DMS153 (cell line): ENCODE measurements around the gene XNDC1N.

ENCODE experiments used
- DNase-seq: peaks from one replicate; lab custom pipeline; 2025; lab: John Stamatoyannopoulos, UW

The XNDC1N gene

GRCh38 chr11:71927820-71928736, at the start of gene XNDC1N:
XNDC1N (minus strand) TSS chr11:71928594; CDS start chr11:71923353, 5,241 bp downstream.
- DNase-seq: peak; percentile 80

- no peak for DNase-seq
Observed at GRCh38 chr11:71977743-71978418, 49.5 kb upstream of the XNDC1N start.

DNA sequence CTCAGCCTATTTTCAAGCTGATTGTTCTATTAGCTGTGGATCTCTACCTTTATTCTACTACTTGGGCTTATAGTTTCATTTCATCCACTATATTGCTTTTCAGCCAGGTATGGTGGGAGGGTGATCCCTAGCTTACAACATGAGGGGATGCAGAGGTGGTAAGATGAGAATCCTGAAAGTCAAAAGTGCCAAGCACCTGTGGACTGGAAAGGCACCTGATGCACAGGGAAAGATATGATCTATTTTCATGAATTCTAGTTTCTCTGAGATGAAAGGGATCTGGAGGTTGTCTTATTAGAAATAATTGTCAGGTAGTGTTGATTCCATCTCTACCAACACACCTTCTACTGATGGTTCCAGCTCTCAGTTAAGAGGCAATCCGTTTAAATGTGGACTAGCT, 48.7 kb upstream of the XNDC1N start:
- no peak for DNase-seq

GRCh38 chr11:71976551-71976950, 48.2 kb upstream of the XNDC1N start:
- DNase-seq: no peak

- DNase-seq: no peak
Observed at GRCh38 chr11:71971680-71972079, 43.3 kb upstream of the XNDC1N start.

- DNase-seq: no peak
Observed at GRCh38 chr11:71964641-71965040, 36.2 kb upstream of the XNDC1N start.

GRCh38 chr11:71963468-71963867, 35.1 kb upstream of the XNDC1N start:
- no peak for DNase-seq

DNA sequence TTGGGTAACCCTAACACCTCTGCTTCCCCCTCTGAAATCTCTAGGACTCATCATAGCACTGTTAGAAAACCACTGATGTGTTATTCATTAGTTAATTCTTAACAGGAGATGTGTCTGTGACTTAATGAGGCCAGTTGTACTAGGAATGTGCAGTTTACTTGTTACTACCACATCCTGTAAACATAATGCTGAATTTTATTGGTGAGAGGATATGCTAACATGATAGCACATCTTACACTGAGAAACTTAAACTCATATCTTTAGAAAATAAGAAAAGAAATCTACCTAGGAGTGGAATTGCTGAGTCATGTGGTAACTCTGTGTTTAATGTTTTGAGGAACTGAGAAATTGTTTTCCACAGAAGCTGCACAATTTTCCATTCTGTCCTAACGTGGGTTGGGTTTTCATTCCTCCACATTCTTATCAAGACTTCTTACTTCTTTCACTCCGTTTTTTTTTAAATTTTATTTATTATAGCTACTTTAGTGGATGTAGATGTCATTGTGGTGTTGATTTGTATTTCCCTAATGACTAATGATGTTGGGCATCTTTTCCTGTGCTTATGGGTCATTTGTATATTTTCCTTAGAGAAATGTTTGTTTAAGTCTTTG, 34.1 kb upstream of the XNDC1N start:
- DNase-seq: no peak

GRCh38 chr11:71955898-71956456, 27.6 kb upstream of the XNDC1N start:
- no peak for DNase-seq

- DNase-seq: no peak
Observed at GRCh38 chr11:71951741-71952310, 23.4 kb upstream of the XNDC1N start.

DNA sequence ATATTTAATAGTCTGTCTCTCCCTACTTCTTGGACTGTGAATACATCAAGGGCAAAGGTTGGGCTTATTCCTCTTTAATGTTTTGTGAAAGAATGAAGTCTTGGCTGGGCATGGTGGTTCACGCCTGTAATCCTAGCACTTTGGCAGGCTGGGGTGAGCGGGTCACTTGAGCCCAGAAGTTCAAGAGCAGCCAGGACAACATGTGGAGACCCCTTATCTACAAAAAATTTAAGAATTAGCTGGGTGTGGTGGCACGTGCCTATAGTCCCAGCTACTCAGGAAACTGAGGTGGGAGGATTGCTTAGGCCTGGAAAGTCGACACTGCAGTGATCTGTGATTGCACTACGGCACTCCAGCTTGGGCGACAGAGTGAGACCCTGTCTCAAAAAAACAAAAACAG, 20.6 kb upstream of the XNDC1N start:
- no peak for DNase-seq

DNA sequence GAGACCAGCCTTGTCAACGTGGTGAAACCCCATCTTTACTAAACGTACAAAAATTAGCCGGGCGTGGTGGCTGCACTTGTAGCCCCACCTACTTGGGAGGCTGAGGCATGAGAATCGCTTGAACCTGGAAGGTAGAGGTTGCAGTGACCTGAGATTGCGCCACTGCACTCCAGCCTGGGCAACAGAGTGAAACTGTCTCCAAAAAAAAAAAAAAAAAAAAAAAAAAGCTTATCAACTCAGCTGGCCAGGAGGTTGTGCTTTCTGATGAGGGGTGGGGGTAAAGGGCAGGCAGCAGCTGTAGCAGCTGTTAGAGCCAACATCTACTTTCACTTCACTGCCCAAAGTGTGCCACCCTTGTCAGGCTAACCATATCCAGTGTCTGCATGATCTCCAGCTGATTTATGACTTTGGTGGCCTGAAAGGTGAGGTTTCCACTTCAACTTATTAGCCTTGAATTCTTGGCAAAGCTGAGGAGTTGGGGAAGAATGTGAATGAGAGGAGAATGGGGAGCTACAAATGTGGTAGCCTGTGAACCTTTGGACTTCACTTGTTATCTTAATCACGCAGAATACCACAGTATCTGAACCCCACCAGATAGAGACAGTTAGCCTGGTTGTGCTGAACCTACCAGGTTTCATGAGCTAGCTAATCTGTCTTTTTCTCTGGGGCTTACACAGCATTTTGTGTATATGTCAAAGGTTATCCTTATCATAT, 20.1 kb upstream of the XNDC1N start:
- no peak for DNase-seq

DNA sequence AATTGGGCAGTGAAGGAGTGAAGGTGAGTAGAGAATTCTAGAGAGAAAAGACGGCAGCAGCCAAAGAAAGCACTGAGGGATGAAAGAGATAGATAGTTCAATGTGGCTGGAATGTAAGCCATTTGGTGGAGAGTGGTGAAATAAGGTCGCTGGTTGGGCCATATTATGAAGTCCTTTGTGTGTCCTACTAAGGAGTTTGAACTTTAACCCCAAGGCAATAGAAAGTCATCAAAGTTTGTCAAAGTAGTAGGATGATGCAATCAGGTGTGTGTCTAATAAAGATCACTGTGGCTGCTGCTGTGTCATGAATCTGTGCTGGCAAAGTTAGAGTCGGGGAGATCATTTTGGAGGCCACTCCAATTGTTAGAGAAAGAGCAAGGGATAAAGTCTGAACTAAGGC, 19.1 kb upstream of the XNDC1N start:
- DNase-seq: no peak

DNA sequence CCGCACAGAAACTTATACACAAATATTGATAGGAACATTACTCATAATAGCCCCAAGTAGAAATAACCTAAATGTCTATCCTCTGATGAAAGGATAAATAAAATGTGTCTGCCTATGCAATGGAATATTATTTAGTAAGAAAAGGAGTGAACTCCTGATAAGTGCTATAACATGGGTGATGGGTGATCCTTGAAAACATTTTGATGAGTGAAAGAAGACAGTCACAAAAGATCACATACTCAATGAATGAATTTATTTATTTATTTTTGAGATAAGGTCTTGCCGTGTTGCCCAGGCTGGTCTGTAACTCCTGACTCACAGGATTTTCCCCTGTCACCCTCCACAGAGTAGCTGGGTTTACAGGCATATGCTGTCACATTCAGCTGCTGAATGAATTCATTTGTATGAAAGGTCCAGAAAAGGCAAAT, 17.8 kb upstream of the XNDC1N start:
- no peak for DNase-seq

- no peak for DNase-seq
Observed at GRCh38 chr11:71940561-71941219, 12.3 kb upstream of the XNDC1N start.

GRCh38 chr11:71937826-71938225, 9.4 kb upstream of the XNDC1N start:
- DNase-seq: no peak

DNA sequence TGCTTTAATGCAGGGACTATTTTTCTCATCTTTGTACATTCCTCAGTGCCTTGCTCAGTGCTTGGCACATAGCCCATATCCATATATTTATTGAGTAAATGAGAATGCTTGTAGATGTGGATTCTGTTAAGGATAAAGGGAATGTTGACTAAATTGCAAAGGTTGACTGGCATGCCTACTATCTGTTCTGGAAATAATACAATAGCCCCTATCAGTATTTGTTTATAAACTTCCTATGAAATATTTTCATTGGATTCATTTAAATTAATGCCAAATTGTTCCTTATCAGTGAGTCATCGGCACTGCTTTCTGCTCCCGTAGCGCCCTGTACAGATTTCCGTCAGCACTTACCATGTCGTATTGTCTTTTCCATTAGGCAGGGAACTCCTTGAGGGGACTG, 8.4 kb upstream of the XNDC1N start:
- DNase-seq: no peak

- no peak for DNase-seq
Observed at GRCh38 chr11:71935338-71935925, 7.0 kb upstream of the XNDC1N start.

DNA sequence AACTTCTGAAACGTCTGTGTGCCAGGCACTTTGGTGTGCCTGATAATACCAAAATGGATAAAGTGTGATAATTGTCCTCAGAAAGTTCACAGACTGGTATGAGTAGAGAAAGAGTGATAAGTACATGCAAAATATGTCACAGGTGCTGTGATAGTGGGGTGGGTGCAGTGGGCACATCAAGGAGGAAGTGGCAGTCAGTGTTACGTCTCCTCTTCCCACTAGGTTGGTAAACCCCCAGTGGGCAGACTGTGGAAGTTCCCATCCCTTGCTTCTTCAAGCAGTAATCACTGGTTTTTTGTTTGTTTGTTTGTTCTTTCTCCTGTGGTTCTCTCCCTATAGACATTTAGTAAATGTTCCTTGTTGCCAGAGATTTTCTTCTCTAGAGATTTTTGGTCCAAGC, 5.8 kb upstream of the XNDC1N start:
- no peak for DNase-seq

DNA sequence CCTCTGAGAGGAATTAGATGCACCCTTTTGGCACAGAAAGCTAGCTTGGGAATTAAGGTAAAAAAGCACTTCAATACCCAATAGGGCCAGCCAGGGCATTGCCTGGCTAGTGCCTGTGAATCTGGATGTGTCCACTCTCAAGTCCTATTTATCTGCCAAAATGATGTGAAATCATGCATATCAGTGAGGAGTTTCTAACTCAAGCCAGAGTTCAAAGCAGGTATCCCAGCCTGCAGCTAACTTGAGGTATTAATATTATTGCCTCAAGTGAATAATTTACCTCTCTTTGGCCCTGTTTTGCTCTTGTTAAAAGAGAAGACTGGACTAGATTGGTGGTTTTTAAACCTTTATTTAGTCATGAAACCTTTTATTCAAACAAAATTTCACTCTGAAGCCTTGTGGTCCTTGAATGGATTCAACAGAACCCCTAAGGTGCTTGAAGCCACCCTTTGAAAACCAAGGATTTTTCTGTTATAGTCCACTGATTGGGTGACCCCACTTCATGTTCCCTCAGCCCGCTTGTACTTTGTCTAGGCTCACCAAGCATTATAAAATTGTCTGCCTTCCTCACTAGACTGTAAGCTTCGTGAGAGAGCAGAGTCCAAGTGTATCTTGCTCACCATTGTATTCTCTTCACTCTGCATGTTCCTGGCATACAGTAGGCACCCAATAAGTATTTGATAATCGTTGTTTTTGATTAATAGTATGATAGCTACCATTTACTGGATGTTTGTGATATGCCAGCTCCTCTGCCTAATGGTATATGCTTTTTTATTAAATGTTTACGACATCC, 4.9 kb upstream of the XNDC1N start:
- no peak for DNase-seq
